B cell (primary cell): Measurements from ENCODE around the gene ARHGAP22. TPM values are rescaled to one million over a fixed set of nuclear protein-coding genes. Genes with fewer than 3 reads are reported as not detected.

Source experiments
- ATAC-seq: fragments of 200-7000 bp; cut with Tn5 transposase; one replicate; pipeline ENCODE4 v1.10.0; 2021; ENCODE audit warnings: low read depth, mild to moderate bottlenecking, moderate number of reproducible peaks, moderate library complexity
- CTCF ChIA-PET: fragments of 350-600 bp; sonication (Branson Sonifier 250); formaldehyde crosslinking; loops from one replicate; lab custom pipeline; 2021; ENCODE audit warnings: antibody characterized with exemption, inconsistent platforms; lab: Charles Lee
- POLR2A ChIA-PET: fragments of 350-600 bp; sonication (Branson Sonifier 250); formaldehyde crosslinking; loops from one replicate; lab custom pipeline; 2021; ENCODE audit warnings: antibody characterized with exemption; lab: Charles Lee
- DNase-seq: peaks from one replicate; pipeline ENCODE4 v3.0.0; 2013
- H2AFZ ChIP-seq: 2 replicates; pipeline ENCODE4 v1.6.1; 2012; ENCODE audit warnings: mild to moderate bottlenecking, low read depth, low read length; ENCODE audit not compliant: insufficient read depth, poor library complexity, severe bottlenecking
- H3K27ac ChIP-seq, 2 donors: 1 replicate in 1 of 2; 2 replicates in 1 of 2; pipeline ENCODE4 v1.5.1; 2012 to 2013; ENCODE audit warnings: low read length in 2 of 2, mild to moderate bottlenecking in 2 of 2, moderate library complexity in 1 of 2
- H3K27me3 ChIP-seq, 4 experiments: fragments of 200-600 bp in 1 of 4; sonication (generic) in 1 of 4; replicated peaks in 1 of 4; 1 replicate in 2 of 4; 2 replicates in 2 of 4; pipeline versions ENCODE4 v1.6.1 to v1.7.0; 2013 to 2016; ENCODE audit warnings: low read length in 3 of 4, mild to moderate bottlenecking in 2 of 4, mixed read lengths in 1 of 4, moderate library complexity in 1 of 4; ENCODE audit not compliant: insufficient read depth in 4 of 4, control insufficient read depth in 3 of 4; ENCODE audit errors: control extremely low read depth in 1 of 4
- H3K36me3 ChIP-seq, 2 experiments: replicated peaks in 1 of 2; 1 replicate in 1 of 2; 2 replicates in 1 of 2; pipeline versions ENCODE4 v1.6.1 to v1.7.1; 2013; ENCODE audit warnings: low read length in 1 of 2; ENCODE audit not compliant: insufficient read depth in 2 of 2, control insufficient read depth in 1 of 2; ENCODE audit errors: control extremely low read depth in 1 of 2, extremely low read depth in 1 of 2
- H3K4me1 ChIP-seq, 2 donors: fragments of 200-600 bp in 1 of 2; sonication (generic) in 1 of 2; 1 replicate in 1 of 2; 2 replicates in 1 of 2; pipeline versions ENCODE4 v1.5.1 to v1.6.1; 2013 to 2017; ENCODE audit warnings: low read length in 2 of 2; ENCODE audit not compliant: control insufficient read depth in 2 of 2, insufficient read depth in 2 of 2
- H3K4me2 ChIP-seq: replicated peaks from 2 replicates; pipeline ENCODE3; 2012; ENCODE audit warnings: mild to moderate bottlenecking, low read depth, low read length; ENCODE audit not compliant: poor library complexity, severe bottlenecking
- H3K4me3 ChIP-seq, 5 experiments: fragments of 200-600 bp in 1 of 5; sonication (generic) in 1 of 5; 1 replicate in 3 of 5; 2 replicates in 2 of 5; pipeline versions ENCODE4 v1.5.1 to v1.7.0; 2011 to 2016; ENCODE audit warnings: low read length in 4 of 5, mild to moderate bottlenecking in 4 of 5, low read depth in 2 of 5, control low read depth in 1 of 5, moderate library complexity in 1 of 5; ENCODE audit not compliant: insufficient read depth in 1 of 5; ENCODE audit errors: control extremely low read depth in 1 of 5, extremely low read depth in 1 of 5
- H3K79me2 ChIP-seq: fragments of 200-600 bp; sonication (generic); one replicate; pipeline ENCODE4 v1.6.0; 2016; ENCODE audit warnings: low read length; ENCODE audit not compliant: control insufficient read depth, insufficient read depth
- H3K9ac ChIP-seq: fragments of 200-600 bp; sonication (generic); 2 replicates; pipeline ENCODE4 v1.6.1; 2017; ENCODE audit warnings: mild to moderate bottlenecking, low read length, moderate library complexity
- H3K9me3 ChIP-seq, 3 donors: one replicate each; pipeline versions ENCODE4 v1.6.1 to v1.7.1; 2013; ENCODE audit warnings: low read length in 2 of 3; ENCODE audit not compliant: control insufficient read depth in 2 of 3, insufficient read depth in 1 of 3; ENCODE audit errors: control extremely low read depth in 1 of 3
- H4K20me1 ChIP-seq: 2 replicates; pipeline ENCODE4 v1.6.0; 2012; ENCODE audit warnings: mild to moderate bottlenecking, low read length; ENCODE audit not compliant: insufficient read depth, control insufficient read depth, poor library complexity, severe bottlenecking
- H3K27ac Mint-ChIP-seq: one replicate; pipeline ENCODE4 v1.8.0; 2021; ENCODE audit warnings: mixed read lengths
- H3K27me3 Mint-ChIP-seq: one replicate; pipeline ENCODE4 v1.8.0; 2021; ENCODE audit warnings: mixed read lengths
- H3K4me1 Mint-ChIP-seq: one replicate; pipeline ENCODE4 v1.8.0; 2021; ENCODE audit warnings: mixed read lengths
- H3K4me3 Mint-ChIP-seq: one replicate; pipeline ENCODE4 v1.8.0; 2021; ENCODE audit warnings: mixed read lengths
- H3K9me3 Mint-ChIP-seq: one replicate; pipeline ENCODE4 v1.8.0; 2022; ENCODE audit warnings: mixed read lengths; ENCODE audit not compliant: insufficient read depth
- CTCF ChIP-seq: fragments of 200-600 bp; IDR thresholded peaks from one replicate; pipeline ENCODE4 v1.8.0; 2022; ENCODE audit warnings: antibody characterized with exemption, mild to moderate bottlenecking
- EZH2 ChIP-seq: IDR thresholded peaks from 2 replicates; pipeline ENCODE4 v1.6.1; 2012; ENCODE audit warnings: borderline replicate concordance, low read depth, mild to moderate bottlenecking, moderate library complexity, low read length; ENCODE audit not compliant: insufficient read depth, poor library complexity, severe bottlenecking
- WGBS: methylation state at CpG from one replicate; pipeline ENCODE4 v1.1.5; 2013; ENCODE audit warnings: missing lambda C conversion rate; ENCODE audit not compliant: insufficient coverage; 5-methylcytosine and 5-hydroxymethylcytosine counted together
- intact Hi-C: fragments of 100-400 bp; cut with micrococcal nuclease; formaldehyde crosslinking; loops from one replicate; pipeline ENCODE4 v1.10.0; 2022
- polyA plus RNA-seq: library from polyadenylated mRNA; depleted of rRNA; stranded (reverse); fragments of >200 nt; gene quantifications from 2 replicates; pipeline ENCODE4 v1.2.3, GENCODE V29; 2012
- total RNA-seq, 2 donors: library from RNA; stranded (reverse); fragments of 120-200 nt in 1 of 2; gene quantifications; 1 replicate in 1 of 2; 2 replicates in 1 of 2; pipeline versions ENCODE4 v1.2.3 to v1.2.4, GENCODE V29; 2013 to 2022

Gene ARHGAP22
- total and polyA plus RNA-seq, 2 donors (not counting 1 experiment from before 2014, with no cell fraction given), result 1.9 to 2.0 TPM

- DNase-seq (no peak), ATAC-seq (no peak)
- POLR2A ChIA-PET, result interaction anchor here (0.7 to 1.2 kb wide), 2 partner anchors 54 to 103 kb away, joined by 3 read pairs; no protein-coding TSS in a partner anchor
- Mint-ChIP-seq H3K27ac (peak overlapping the region; percentile 39), H3K4me1 (peaks cover 75% of the 10 kb centered on the region), H3K9me3 (peaks cover 2% of the 10 kb centered on the region), H3K27me3 (no peaks in the 10 kb centered on the region), H3K4me3 (no peak overlapping the region)
- Histone ChIP-seq H4K20me1 (no peaks in the 10 kb centered on the region), H3K9ac (no peak overlapping the region), H3K4me1 (peaks cover 47 to 59% of the 10 kb centered on the region in 2 donors), H3K27ac (no peak overlapping the region), H3K27me3 (no peaks in the 10 kb centered on the region), H3K79me2 (peaks cover 2% of the 10 kb centered on the region), H3K9me3 (peaks cover 0 to 8% (median 0%) of the 10 kb centered on the region in 3 donors), H2AFZ (no peak overlapping the region), H3K4me2 (no peak overlapping the region), H3K36me3 (no peaks in the 10 kb centered on the region), H3K4me3 (no peak overlapping the region)
- CTCF ChIA-PET, result interaction anchor here (1.2 to 4.8 kb wide), 4 partner anchors 27 to 77 kb away, joined by 3 to 35 read pairs (median 4); no protein-coding TSS in a partner anchor
- TF ChIP-seq EZH2 (no peak), CTCF (no peak)
- WGBS, result 98% methylated on average over 5 of the region's 5 CpGs
- intact Hi-C loops, result no loop called here
Measured at GRCh38 chr10:48580236-48580635, 24.6 kb downstream of the ARHGAP22 start.

- Histone ChIP-seq H3K4me2 (peak overlapping the region; percentile 42), H4K20me1 (no peaks in the 10 kb centered on the region), H3K9ac (no peak overlapping the region), H3K36me3 (no peaks in the 10 kb centered on the region), H2AFZ (no peak overlapping the region), H3K9me3 (no peaks in the 10 kb centered on the region), H3K4me1 (peaks cover 54 to 66% of the 10 kb centered on the region in 2 donors), H3K79me2 (peaks cover 2% of the 10 kb centered on the region), H3K27me3 (no peaks in the 10 kb centered on the region), H3K4me3 (peak overlapping the region in 1 of 5 experiments; percentile 17), H3K27ac (peak overlapping the region in 1 of 2 donors; percentile 94)
- CTCF ChIA-PET, result interaction anchor here (1.2 to 4.8 kb wide), 5 partner anchors 26 to 78 kb away, joined by 3 to 35 read pairs (median 5); partner anchors contain the start of gene ARHGAP22
- WGBS, result 92% methylated on average over 5 of the region's 8 CpGs
- H3K4me1 Mint-ChIP-seq, result peaks cover 80% of the 10 kb centered on the region
- no peaks in the 10 kb centered on the region for H3K27me3 Mint-ChIP-seq
- no peak overlapping the region for H3K4me3 Mint-ChIP-seq
- H3K9me3 Mint-ChIP-seq, result peaks cover 2% of the 10 kb centered on the region
- DNase-seq (no peak), ATAC-seq (no peak)
- intact Hi-C loops, result no loop called here
- TF ChIP-seq EZH2, result no peak
- no peak for TF ChIP-seq CTCF
- POLR2A ChIA-PET, result interaction anchor here (0.6 to 1.2 kb wide), 2 partner anchors 31 to 54 kb away, joined by 3 read pairs; no protein-coding TSS in a partner anchor
- peak overlapping the region; percentile 59 for H3K27ac Mint-ChIP-seq
Measured at GRCh38 chr10:48579251-48579960, 25.5 kb downstream of the ARHGAP22 start.
